ENCODE data around the gene CARF.

DNA sequence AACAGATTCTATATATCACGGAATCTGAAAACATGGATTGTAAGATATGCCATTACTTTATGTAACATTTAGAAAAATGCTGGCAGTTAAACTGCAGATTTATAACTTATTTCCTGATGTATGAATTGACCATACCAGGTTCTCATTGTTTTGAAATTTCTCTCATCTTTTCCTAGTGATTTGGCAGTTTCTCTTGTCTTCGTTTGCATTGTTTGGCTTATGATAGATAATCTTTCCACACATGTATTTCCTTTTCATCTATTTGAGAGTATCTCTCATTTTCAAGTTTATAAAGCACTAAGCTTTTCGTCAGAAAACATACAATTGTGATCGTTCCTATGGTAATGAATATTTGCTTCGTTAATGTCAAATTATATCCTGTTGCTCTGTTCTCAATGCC lies 118.9 kb downstream of the CARF start:
- TF ChIP-seq POLR2AphosphoS5 (IDR thresholded peaks at IDR 0.05) (no peak), CTCF (IDR thresholded peaks at IDR 0.05) (no peak), POLR2A (IDR thresholded peaks at IDR 0.05) (no peak)

Measured in prostate gland (tissue), 2 donors.